ENCODE results near the gene AHSP. TPM values are rescaled to one million over a fixed set of nuclear protein-coding genes. Genes with fewer than 3 reads are reported as not detected.
"Not testable (repeated sequence)": the region's sequence is repeated elsewhere in the genome, so short reads cannot be mapped to it uniquely, and the experiment has no call there.

Gene AHSP
- total RNA-seq, 1 donor from 2014 or later, result not detected

DNA sequence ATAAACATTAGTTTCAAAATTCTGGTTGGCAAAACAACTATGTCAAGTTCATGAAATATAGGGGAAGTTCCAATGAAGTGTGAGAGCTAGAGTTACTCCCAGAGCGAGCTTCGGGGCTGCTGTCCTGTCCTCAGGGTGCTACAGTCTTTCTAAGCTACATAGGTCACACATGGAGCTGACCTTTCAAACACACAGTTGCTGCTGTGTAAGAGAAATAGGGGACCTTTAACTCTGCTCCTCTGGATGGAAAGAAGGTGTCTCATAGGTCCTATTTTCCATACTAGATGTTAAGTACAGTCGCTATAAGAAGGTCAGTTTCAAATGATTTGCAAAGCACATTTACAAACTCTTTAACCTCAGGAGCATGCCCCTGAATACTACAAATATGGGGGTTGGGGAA is 6.3 kb upstream of the AHSP start:
- peaks cover 13% of the 10 kb centered on the region for H3K9me3 Mint-ChIP-seq
- no peak overlapping the region for H3K4me3 Mint-ChIP-seq
- H3K4me1 Mint-ChIP-seq, result no peaks in the 10 kb centered on the region
- H3K36me3 Mint-ChIP-seq, result no peaks in the 10 kb centered on the region
- TF ChIP-seq, protein P1, sequence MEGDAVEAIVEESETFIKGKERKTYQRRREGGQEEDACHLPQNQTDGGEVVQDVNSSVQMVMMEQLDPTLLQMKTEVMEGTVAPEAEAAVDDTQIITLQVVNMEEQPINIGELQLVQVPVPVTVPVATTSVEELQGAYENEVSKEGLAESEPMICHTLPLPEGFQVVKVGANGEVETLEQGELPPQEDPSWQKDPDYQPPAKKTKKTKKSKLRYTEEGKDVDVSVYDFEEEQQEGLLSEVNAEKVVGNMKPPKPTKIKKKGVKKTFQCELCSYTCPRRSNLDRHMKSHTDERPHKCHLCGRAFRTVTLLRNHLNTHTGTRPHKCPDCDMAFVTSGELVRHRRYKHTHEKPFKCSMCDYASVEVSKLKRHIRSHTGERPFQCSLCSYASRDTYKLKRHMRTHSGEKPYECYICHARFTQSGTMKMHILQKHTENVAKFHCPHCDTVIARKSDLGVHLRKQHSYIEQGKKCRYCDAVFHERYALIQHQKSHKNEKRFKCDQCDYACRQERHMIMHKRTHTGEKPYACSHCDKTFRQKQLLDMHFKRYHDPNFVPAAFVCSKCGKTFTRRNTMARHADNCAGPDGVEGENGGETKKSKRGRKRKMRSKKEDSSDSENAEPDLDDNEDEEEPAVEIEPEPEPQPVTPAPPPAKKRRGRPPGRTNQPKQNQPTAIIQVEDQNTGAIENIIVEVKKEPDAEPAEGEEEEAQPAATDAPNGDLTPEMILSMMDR (IDR thresholded peaks at IDR 0.05; ENCODE audit: unreplicated experiment), result no peak
- H3K27me3 Mint-ChIP-seq (ENCODE audit: low read depth), result peaks cover 18% of the 10 kb centered on the region
- no peak for DNase-seq (ENCODE audit: low spot score in 2 of 2, unreplicated experiment in 2 of 2)
- no peak overlapping the region for H3K27ac Mint-ChIP-seq

DNA sequence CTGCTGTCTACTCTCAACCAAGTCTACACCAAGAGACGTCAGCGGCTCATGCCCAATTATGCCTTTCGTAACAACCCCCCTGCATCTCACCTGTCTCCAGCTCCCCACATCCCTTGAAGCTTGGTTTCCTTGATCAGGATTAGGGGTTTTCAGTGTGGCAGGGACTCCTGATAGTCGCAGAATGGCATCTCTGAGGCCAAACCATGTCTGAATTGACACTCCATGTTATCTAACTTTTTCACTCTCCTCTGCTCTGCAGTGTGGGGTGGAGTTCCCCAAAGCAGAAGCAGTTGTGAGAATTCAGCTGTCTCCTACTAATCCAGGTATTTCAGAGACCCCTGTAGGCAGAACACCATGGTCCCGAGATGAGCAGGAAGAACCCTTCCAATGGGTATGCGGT is 5.6 kb upstream of the AHSP start:
- Mint-ChIP-seq H3K27me3 (ENCODE audit: low read depth) (peaks cover 24% of the 10 kb centered on the region), H3K36me3 (no peaks in the 10 kb centered on the region), H3K4me1 (no peaks in the 10 kb centered on the region), H3K9me3 (peaks cover 9% of the 10 kb centered on the region), H3K27ac (no peak overlapping the region), H3K4me3 (no peak overlapping the region)
- TF ChIP-seq, protein P1 (IDR thresholded peaks at IDR 0.05; ENCODE audit: unreplicated experiment), result no peak
- DNase-seq (ENCODE audit: low spot score in 2 of 2, unreplicated experiment in 2 of 2), result no peak

DNA sequence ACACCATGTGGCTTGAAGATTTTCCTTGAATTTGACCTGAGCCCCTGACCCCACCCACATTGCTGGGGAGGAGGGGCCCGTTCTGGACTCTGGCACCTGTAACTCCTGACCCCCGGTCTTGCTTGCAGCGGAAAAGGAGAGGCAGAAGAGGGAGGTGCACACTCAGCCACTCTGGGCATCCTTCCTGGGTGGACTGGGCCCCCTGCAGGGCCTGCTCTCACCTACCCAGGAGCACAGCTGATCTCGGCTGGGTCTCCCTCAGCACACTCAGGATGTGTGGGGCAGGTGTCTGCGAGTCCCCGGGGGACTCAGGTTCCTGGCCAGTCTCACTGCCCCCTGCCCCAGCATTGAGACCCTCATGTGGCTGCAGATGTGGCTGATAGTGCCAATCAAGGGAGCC is 3.9 kb upstream of the AHSP start:
- H3K9me3 Mint-ChIP-seq; H3K27ac Mint-ChIP-seq; H3K36me3 Mint-ChIP-seq; DNase-seq (ENCODE audit: low spot score in 2 of 2, unreplicated experiment in 2 of 2); H3K4me1 Mint-ChIP-seq; H3K4me3 Mint-ChIP-seq: not testable (repeated sequence)
- H3K27me3 Mint-ChIP-seq (ENCODE audit: low read depth), result peaks cover 41% of the 10 kb centered on the region

DNA sequence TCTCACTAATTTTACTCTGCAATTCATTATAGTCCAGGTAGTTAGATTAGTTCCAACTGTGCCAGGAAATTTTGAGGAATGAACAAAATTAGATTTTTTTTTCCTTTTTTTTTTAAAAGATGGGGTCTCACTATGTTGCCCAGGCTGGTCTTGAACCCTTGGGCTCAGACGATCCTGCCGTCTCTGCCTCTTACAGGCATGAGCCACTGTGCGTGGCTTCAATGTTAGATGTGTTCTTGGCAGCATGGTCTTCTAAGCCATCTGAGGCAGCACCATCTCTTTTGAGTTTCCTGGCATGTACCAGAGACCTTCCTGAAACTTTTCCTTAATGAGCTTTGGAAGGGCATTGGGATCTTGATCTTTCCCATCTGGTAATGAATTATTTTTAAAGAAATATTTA is 2.6 kb upstream of the AHSP start:
- no peaks in the 10 kb centered on the region for H3K9me3 Mint-ChIP-seq
- no peak overlapping the region for H3K4me3 Mint-ChIP-seq
- TF ChIP-seq, protein P1 (IDR thresholded peaks at IDR 0.05; ENCODE audit: unreplicated experiment), result no peak
- H3K36me3 Mint-ChIP-seq, result no peaks in the 10 kb centered on the region
- no peak overlapping the region for H3K27ac Mint-ChIP-seq
- DNase-seq (ENCODE audit: low spot score in 2 of 2, unreplicated experiment in 2 of 2), result no peak
- peaks cover 47% of the 10 kb centered on the region for H3K27me3 Mint-ChIP-seq (ENCODE audit: low read depth)
- H3K4me1 Mint-ChIP-seq, result peaks cover 2% of the 10 kb centered on the region

DNA sequence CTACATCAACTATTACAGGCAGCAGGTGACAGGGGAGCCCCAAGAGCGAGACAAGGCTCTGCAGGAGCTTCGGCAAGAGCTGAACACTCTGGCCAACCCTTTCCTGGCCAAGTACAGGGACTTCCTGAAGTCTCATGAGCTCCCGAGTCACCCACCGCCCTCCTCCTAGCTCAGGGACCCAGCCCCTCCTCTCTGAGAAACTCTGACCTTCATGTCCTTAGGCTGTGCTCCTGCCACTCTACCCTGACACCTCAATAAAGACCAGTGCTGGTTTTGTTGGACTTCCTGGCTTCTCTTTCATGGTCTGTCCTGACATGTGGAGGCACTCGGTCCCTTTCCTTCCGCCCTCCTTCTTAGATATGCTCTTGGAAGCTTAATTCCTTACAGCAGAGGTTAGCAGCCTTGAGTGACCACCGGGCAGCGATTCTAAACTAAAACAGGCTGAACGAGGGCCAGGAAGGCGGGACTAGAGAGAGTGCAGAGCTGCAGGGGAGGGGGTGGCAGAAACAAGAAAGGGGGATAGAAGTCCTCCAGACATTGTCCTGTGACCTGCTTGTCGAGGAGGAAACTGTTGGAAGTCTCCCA is 915 bp downstream of the AHSP start:
- H3K36me3 Mint-ChIP-seq, result no peaks in the 10 kb centered on the region
- DNase-seq (ENCODE audit: low spot score in 2 of 2, unreplicated experiment in 2 of 2), result no peak
- no peak overlapping the region for H3K27ac Mint-ChIP-seq

DNA sequence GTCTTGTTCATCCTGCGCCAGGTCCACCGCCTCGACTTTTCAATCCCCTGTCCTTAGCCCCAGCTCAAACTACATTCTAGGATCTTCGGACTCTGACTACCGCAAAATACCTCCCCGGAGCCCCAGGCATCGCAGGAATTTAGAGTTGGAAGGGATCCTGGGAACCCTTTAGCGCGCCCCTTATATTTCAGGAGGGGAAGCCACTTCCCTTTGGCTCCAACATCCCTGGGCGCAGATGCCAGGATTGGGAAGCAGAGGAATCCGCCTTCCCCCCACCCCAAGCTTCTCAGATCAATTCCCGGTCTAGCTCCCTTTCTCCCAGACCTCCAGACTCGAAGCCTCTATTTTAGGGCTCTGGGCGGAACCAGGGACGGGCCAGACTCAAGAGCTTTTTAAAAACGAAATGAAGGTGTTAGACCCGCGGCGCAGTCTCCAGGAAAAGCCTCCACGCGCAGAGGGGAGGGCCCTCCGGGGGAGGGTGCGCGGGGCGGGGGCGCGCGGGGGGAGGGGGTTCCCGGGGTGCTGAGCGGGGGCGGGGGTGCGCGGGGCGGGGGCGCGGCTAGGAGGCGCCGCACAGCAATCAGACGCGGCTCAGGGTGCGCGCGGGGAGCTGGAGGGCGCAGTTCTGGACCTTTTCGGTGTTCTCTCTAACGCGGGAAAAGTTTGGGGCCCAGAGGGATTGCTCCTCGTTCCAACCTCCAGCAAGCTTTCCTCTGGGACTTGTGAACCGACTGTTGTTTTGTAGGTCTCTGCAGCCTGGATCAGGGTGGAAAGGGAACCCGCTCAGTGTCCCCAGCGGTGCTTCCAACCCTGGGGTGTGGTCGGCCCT is 1.6 kb downstream of the AHSP start:
- Mint-ChIP-seq H3K27ac (no peak overlapping the region), H3K4me1 (peaks cover 2% of the 10 kb centered on the region), H3K27me3 (ENCODE audit: low read depth) (peaks cover 45% of the 10 kb centered on the region), H3K4me3 (peak overlapping the region; percentile 60), H3K9me3 (no peaks in the 10 kb centered on the region), H3K36me3 (no peaks in the 10 kb centered on the region)
- TF ChIP-seq, protein P1 (IDR thresholded peaks at IDR 0.05; ENCODE audit: unreplicated experiment), result no peak
- no peak for DNase-seq (ENCODE audit: low spot score in 2 of 2, unreplicated experiment in 2 of 2)

More for the DNA sequence above, 915 bp downstream of the AHSP start:
- H3K27me3 Mint-ChIP-seq (ENCODE audit: low read depth), result peaks cover 47% of the 10 kb centered on the region
- peaks cover 2% of the 10 kb centered on the region for H3K4me1 Mint-ChIP-seq
- no peaks in the 10 kb centered on the region for H3K9me3 Mint-ChIP-seq
- peak overlapping the region; percentile 60 for H3K4me3 Mint-ChIP-seq
- TF ChIP-seq, protein P1 (IDR thresholded peaks at IDR 0.05; ENCODE audit: unreplicated experiment), result no peak

Measured in mesothelial cell of epicardium (in vitro differentiated cells).